ENCODE measurements around the gene CCDC149.
"Not testable (repeated sequence)": the region's sequence is repeated elsewhere in the genome, so short reads cannot be mapped to it uniquely, and the experiment has no call there.

Gene CCDC149

DNA sequence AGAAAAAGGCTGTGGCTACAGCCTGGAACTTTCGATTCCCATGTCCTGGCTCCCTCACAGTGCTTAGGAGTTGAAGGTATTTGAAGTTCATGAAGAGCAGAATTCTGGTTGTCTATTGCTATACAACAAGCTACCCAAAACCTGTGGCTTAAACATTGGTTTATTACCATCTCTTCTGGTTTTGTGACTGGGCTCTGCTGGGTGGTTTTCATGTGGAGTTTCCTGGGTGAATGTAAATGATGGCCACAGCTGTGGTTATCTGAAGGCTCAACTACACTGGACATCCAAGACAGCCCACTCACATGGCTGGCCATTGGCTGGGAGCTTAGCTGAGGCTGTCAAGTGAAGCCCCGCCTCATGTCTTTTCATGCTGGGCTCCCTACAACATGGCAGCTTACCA, 7.2 kb upstream of the CCDC149 start:
- in situ Hi-C loops (cut with HindIII; ENCODE audit: low sequenced_read_pairs): loop anchor here (5.0 kb wide), 1 partner anchor 52 kb away; no protein-coding TSS in a partner anchor

DNA sequence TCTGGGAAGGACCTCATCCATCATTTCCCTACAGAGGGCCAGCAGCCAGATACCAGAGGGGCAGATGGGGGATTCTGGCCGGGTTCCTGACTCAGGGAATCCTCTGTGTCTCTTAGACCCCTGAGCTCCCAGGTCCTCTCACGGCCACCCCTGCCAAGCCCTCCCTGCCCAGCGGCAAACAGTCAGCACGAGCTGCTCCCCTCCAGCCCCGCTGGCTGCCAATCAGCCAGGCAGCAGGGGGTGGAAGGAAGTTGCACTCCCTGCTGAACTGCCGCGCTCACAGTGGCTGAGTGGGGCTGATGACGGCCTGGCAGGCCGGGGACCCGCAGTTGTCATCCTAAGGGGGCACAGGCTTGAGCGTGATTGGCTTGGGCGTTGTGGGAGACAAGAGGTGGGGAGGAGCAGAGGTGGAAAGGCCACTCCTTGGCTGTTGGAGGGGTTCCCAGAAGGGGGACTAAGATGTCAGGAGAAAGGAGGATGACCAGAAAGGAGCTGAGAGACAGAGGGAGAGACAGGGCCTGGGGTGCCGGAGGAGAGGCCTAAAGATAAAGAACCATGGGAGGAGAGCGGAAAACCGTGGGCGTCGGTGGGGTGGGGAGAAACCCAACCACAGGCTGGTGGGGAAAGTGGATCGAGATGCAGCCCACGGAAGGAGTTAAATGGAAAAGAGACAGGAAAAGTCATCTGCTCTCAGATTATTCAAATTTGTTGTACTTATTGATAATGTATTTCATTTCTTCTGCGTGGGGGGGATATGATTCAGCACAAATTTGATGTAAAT, 4.4 kb upstream of the CCDC149 start:
- in situ Hi-C loops (cut with HindIII; ENCODE audit: low sequenced_read_pairs): no loop called here

DNA sequence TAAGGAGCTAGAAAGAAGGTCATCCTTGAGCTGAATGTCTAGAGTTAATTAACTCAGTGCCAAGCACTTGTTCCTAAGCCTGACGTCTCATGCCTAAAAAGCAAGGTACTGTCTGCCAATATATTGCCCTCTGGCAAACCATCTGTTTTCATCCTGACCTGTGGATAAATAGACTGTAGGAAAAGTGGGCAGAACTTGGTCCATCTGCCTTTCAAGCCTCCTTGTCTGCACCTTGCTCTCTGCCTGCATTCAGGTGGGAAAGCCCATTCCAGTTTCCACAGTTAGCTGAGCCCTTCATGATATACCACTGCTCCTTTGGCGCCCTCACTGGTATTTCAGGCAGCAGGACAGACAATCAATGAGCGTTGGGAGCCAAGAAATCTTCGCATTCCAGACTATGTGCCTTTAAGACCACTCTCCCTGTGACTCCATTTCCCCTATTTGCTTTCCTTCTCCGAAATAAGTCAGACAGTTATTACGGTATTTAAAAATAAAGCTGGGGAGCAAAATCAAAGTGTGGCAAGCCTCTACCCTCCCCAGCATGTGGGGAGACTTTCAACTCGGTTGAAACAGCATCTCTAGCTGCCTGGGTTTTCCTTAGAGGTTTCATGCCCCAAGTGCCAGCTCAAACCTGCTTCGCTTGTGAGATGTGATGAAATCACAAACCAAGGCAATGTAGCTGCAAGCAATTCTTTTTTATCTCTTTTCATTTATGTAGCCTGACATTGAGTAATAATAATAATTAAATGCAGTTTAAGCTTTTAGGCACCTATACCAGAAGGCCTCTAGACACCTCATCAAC, 2.5 kb upstream of the CCDC149 start:
- in situ Hi-C loops (cut with HindIII; ENCODE audit: low sequenced_read_pairs): no loop called here

DNA sequence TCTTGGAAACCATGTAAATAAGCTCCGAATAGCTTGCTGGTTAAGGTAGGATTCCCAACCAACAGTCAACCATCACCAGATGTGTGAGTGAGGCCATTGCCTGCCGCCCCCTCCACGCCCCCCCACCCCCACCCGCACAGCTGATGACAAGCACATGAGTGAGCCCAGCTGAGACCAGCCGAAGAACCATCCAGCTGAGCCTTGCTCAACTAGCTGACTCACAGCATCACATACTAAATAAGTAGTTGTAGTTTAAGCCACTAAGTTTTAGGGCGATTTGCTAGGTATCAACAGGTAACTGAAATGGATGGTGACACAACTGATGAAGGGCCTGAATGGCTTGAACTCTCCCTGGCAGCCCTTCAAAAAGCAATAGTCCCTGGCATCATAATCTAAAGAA, 1.6 kb upstream of the CCDC149 start:
- in situ Hi-C loops (cut with HindIII; ENCODE audit: low sequenced_read_pairs): no loop called here

DNA sequence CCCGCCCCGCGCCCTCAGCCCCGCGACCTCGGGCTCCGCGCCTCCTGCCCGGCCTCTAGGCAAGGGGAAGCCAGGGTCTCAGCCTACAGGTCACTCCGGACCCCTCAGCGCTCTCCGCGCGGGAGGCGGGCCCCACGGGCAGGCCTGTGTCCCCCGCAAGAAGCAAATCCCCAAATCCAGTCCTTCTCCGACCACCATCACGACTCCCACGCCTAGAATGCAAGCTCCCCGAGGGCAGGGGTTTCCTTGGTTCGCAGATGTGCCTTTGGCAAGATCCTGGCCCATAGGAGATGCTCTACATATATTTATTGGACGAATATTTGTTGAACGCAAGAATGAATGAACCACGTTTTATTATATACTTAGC, 260 bp upstream of the CCDC149 start:
- in situ Hi-C loops (cut with HindIII; ENCODE audit: low sequenced_read_pairs): no loop called here

DNA sequence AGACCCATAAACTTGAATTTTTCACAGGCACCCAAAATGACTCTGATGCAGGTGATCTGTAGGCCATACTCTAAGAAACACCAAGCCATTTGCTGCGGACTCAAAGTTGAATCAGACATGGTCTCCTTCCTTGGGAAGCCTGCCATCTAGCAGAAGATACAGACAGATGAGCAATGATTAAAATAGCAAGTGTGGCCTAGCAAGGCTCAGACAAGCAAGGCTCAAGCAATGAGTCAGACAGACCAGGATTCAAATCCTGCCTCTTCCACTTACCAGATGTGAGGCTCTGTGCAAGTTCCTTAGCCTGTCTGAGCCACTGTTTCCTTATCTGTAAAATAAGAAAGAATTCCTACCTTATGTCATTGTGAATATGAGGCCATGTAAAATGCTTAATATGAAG, 2.3 kb downstream of the CCDC149 start:
- in situ Hi-C loops (cut with HindIII; ENCODE audit: low sequenced_read_pairs): no loop called here

DNA sequence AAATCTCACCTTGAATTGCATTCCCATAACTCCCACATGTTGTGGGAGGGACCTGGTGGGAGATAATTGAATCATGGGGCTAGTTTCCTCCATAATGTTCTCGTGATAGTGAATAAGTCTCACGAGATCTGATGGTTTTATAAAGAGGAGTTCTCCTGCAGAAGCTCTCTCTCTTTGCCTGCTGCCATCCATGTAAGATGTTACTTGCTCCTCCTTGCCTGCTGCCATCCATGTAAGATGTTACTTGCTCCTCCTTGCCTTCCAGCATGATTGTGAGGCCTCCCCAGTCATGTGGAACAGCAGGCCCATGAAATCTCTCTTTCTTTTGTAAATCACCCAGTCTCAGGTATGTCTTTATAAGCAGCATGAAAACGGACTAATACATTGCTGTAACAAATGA, 3.2 kb downstream of the CCDC149 start:
- in situ Hi-C loops (cut with HindIII; ENCODE audit: low sequenced_read_pairs): not testable (repeated sequence)

DNA sequence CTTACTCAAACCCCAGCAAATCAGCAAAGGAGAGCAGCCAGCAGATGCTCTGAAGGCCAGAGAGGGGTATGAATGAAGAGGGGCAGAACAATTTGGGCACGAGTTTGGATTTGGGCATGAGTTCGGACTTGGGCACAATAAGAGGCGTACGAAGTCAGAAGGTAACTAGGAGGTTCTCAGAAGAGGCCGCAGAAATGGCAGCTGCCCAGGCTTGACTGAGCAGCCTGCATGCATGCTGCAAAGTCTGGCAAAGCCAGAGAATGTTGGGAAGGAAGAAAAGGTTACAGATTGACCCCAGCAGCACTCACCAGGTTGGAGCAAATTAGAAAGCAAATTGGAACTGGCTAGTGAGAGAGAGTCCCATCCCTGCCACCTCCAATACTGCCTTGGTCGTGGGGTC, 15.2 kb downstream of the CCDC149 start:
- in situ Hi-C loops (cut with HindIII; ENCODE audit: low sequenced_read_pairs): no loop called here

DNA sequence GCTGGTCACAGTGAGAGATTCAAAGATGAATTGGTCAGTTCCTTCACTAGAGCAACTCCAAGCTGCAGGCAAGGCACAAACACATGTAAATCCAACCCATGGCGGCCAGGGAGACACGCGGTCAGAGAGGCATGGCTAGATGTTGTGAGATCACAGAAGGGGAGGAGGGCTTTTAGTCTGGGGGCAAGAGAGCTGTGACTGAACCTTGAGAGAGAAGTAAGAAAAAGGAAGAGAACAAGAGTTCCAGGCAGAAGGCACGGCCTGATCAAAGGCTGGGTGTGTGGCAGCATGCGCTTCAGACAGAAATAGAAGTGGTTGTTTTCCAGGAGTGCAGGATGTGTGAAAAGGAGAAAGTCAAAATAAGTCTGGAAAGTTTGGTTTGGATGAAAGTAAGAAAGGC, 15.9 kb downstream of the CCDC149 start:
- in situ Hi-C loops (cut with HindIII; ENCODE audit: low sequenced_read_pairs): no loop called here

DNA sequence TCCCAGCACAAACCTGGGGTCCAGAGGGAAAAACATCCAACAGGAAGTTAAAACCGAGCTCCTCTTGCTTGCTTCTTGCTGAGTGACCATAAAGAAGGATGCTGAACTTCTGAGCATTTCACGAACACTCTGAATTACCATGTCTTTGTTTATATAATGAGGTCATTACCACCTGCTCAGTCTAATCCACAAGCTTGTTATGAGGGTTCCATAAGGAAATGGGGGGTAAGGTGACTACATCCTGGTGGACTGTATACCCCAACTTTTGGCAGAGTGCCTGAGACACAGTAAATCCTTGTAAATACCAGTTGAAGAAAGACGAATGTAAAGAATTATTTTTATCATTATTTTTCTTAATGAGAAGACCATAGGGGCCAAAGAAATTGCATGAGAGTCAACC, 16.8 kb downstream of the CCDC149 start:
- in situ Hi-C loops (cut with HindIII; ENCODE audit: low sequenced_read_pairs): no loop called here

DNA sequence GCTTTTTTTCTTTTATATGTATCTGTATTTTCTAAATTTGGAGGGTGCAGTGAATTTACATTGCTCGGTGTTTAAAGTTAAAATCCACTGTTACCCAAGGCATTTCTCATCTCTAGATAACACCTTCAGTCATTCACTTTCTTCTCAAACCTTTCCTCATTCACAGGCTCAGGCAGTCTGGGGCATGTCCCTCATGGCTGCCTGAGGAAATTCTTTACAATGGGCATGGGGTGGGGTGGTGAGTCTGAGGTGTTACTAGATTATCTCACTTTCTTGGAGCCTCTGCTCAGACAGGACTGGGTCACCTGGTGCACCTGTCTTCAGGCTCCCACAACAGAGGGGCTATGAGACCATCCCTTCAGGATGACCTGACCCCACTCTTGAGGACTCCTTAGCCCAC, 17.4 kb downstream of the CCDC149 start:
- in situ Hi-C loops (cut with HindIII; ENCODE audit: low sequenced_read_pairs): no loop called here

DNA sequence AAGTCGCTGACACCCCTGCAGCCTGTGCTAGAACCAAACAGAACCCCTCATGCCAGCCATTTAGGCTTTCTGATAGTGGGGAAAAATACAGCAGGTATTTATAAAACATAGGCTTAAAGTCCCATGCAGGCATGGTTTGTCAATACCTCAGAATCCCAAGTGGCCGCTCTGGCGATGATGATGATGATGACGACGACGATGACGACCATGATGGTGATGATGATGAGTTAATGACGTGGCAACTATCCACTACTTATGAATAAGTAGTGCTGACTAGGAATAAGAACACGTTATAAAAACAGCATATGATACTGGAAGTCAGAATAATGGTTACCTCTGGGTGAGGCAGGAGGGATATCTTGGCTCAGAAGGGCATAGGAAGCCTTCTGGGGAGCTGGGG, 18.0 kb downstream of the CCDC149 start:
- in situ Hi-C loops (cut with HindIII; ENCODE audit: low sequenced_read_pairs): no loop called here

DNA sequence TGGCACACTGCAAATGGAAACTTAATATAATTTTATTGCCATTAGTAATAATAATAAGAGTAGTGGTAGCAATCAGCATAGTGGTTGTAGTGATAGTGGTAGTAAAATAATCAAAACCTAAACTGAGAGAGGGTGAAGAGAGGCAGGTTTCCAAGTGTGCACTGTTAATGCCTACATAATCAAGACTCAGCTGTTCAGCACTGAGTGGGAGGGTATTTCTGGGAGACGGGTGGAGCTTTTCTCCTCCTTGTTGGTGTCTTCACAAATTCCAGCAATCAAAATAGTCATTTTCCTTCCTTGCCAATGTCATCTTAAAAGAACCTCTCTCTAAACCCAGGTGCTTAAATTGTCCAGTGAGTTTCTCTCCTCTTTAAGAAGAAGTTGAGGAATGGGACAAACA, 18.6 kb downstream of the CCDC149 start:
- in situ Hi-C loops (cut with HindIII; ENCODE audit: low sequenced_read_pairs): no loop called here

DNA sequence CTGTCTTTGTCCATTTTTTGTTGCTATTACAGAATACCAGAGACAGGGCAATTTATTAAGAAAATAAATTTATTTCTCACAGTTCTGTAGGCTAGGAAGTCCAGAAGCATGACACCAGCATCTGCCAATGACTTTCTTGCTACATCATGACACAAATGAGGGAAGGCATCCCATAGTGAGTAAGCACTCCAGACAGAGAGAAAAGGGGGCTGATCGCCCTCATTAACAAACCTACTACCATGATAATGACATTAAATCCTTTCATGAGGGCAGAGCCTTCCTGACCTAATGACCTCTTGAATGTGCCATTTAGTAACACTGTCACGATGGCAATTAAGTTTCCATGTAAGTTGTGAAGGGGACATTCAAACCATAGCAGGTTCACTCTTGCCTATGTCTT, 20.1 kb downstream of the CCDC149 start:
- in situ Hi-C loops (cut with HindIII; ENCODE audit: low sequenced_read_pairs): no loop called here

DNA sequence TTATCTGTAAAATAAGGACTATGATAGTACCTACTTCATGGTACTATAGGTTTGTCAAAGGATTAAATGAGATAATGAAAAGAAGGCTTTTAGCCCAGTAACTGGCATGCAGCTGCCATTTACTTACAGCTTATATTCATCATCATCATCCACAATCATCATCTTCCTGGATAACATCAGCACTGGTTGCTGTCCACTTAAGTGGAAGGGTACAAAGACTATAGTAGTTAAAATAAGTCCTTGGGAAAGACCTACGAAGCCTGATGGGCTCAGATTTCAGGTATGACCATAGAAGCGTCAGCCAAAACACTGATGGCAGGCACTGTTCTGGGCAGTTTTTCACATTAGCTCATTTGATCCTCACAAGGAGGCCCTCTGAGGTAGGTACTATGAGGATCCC, 20.6 kb downstream of the CCDC149 start:
- in situ Hi-C loops (cut with HindIII; ENCODE audit: low sequenced_read_pairs): no loop called here

DNA sequence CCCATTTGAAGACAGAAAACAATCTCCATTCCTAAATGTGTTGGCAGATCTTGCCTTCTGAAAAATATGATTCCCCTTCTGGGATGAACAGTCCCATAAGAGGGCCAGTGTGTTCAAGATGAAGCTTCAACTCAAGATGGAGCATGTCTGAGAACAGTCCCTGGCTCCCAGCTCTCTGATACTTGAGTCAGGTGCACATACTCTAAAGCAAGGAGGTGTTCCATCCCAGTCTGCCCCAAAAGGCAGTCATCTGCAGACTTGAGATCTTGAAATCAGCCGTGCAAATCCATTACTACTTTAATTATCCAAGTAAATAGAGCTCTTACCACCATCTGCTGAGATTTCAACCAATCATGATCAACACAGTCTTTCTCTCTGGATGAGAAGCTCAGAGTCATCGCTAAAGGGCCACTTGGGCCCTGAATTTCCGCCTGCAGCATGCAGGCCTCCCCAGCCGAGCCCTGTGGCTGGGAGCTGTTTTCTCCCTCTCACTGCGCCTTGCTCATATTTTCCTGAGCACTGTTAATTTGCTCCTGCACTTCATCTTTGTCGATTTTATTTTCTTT, 22.2 kb downstream of the CCDC149 start:
- in situ Hi-C loops (cut with HindIII; ENCODE audit: low sequenced_read_pairs): no loop called here

DNA sequence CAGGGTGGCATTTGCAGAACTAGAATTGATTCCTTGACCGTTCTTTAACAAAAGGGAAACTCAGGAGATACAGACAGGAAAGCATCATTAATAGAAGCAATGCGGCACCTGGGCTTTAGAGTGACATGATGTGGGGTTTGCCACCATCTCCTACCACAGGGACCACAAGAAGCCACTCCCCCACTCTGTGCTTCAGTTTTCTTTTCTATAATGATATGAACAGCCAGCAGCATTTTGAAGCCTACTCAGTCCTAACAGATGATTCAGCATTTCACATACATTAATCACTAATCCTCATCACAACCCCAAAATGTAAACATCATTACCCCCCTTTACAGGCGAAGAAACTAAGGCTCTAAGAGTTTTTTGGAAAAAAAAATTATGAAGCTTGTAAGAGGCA, 22.9 kb downstream of the CCDC149 start:
- in situ Hi-C loops (cut with HindIII; ENCODE audit: low sequenced_read_pairs): no loop called here

DNA sequence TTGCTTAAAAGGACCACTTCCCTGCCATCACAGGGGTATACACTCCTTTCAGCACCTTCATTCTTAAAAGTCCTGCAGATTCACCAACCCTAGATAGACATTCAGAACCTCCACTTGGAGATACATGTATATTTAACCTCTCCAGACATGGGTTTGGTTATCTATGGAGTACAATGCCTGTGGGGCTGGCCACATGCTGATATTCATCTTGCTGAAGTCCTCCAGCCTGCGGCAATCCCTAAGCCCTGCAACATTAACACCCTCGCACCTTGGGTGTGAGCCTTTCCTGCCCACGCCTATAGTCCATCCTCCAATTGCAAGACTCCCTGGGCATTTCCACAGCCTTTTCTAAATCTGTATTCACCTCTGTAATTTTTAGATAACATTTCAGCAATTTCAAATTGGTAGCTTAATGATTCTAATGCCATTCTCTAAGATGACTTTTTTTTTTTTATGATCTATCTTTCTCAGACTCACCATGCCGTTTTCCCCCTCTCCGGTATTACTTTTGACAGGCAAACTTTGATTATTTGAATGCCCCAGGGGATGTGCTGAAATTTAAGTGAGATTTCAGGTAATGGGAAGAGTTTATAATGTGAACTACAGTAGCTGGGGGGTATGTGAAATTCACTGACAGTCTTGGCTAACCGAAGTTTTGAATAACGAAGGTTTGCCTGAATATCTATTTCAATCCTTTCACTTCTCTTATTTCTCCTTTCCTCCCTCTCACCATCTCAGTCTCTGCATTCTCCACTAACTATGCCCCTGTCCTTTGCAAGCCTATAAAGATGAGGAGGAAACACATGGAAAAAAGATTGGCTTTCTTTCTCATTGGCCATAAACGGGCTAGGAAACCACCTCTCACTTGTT, 24.1 kb downstream of the CCDC149 start:
- in situ Hi-C loops (cut with HindIII; ENCODE audit: low sequenced_read_pairs): no loop called here

DNA sequence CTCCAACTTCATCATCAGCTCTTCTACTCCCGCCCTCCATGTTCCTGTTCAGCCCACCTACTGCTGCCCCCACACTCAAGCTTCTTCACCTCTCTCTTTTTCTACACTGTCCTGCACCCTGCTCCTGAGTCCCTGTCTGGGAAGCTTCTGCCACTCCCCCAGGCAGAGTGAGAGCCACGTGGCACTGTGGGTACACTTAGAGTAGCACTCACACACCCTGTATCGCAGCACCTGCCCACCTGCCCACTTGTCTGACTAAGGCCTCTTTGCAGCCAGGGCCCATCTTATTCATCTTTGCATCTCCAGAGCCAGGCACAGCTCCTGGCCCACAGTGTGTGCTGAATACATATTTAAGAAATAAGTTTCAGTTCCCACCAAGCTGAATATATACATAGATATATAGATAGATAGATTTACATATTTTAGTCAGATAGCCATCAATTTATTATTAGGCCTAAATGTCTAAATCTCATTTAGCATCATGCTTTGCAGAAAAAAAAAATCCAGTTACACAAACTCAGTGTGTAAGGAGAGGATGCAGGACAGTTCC, 24.9 kb downstream of the CCDC149 start:
- in situ Hi-C loops (cut with HindIII; ENCODE audit: low sequenced_read_pairs): no loop called here

DNA sequence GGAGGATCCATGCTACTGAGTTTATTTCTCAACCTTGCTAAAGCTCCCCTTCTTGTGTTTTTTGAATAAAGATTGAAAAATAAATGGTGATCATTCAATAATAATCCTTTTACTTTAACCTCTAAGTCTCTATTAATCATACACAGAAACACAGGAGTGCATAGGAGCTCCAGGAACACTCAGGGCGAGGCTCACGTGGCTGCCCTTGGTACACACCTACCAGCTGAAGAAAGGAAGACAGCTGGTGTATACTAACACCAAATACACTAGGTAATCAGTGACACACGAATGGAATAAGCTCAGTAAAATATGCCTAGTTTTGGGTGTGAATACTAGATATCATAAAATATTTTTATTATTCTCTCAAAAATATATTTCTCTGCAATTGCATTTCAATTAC, 26.2 kb downstream of the CCDC149 start:
- in situ Hi-C loops (cut with HindIII; ENCODE audit: low sequenced_read_pairs): no loop called here

DNA sequence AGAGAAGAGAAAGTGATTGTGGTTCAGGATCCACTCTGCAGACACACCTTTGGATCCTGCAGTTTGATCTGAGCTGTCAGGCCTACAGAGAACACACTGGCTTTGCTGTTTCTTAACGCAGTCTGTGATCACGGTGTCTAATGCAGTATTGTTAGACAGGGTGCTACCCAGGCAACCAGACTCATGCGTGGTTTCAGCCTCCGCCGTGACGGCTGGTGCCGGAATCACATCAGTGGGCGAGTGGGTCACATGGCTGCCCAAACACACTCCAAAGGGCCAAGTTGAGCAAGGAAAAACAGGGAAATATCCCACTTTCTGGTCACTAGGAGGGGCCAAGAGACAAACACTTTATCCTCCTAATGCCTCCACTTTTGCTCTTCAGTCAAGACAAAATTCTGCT, 27.5 kb downstream of the CCDC149 start:
- in situ Hi-C loops (cut with HindIII; ENCODE audit: low sequenced_read_pairs): no loop called here

Data from endothelial cell of hepatic sinusoid (primary cell).